Measurements from ENCODE around the gene TCERG1L. TPM values are rescaled to one million over a fixed set of nuclear protein-coding genes. Genes with fewer than 3 reads are reported as not detected.

TCERG1L gene
- total and polyA plus RNA-seq, 2 experiments from 2014 or later = not detected

- no peaks in the 10 kb centered on the region for H3K9me3 ChIP-seq (ENCODE audit: low read depth)
- H3F3A ChIP-seq (ENCODE audit: insufficient read depth) = no peaks in the 10 kb centered on the region
- H3K27ac ChIP-seq = no peak overlapping the region
- H3K4me2 ChIP-seq (ENCODE audit: unreplicated experiment) = no peak overlapping the region
- no peak overlapping the region for H3K9ac ChIP-seq
- H3K27me3 ChIP-seq (replicated peaks; ENCODE audit: insufficient read depth) = no peaks in the 10 kb centered on the region
- DNase-seq = no peak
- no peak overlapping the region for H2AFZ ChIP-seq
- TF ChIP-seq EZH2phosphoT487 (IDR thresholded peaks at IDR 0.05; ENCODE audit: insufficient read depth, low read depth) = no peak
- TF ChIP-seq EZH2 (IDR thresholded peaks at IDR 0.05; ENCODE audit: insufficient read depth, poor library complexity, severe bottlenecking) = no peak
- H3K79me2 ChIP-seq (ENCODE audit: insufficient read depth) = no peaks in the 10 kb centered on the region
- no peaks in the 10 kb centered on the region for H4K20me1 ChIP-seq (ENCODE audit: insufficient read depth)
- H3K36me3 ChIP-seq (ENCODE audit: low read depth) = no peaks in the 10 kb centered on the region
- in situ Hi-C loops (cut with MboI) = no loop called here
- 58 to 59% methylated on average over 16 to 19 of the region's 19 CpGs for whole genome bisulfite sequencing, 2 experiments (ENCODE audit: low coverage in 1 of 2, low lambda C conversion rate in 2 of 2, missing lambda C conversion rate in 2 of 2)
- no peaks in the 10 kb centered on the region for H3K9me2 ChIP-seq (ENCODE audit: insufficient read depth)
- no peak overlapping the region for H3K4me3 ChIP-seq
- H3K4me1 ChIP-seq (ENCODE audit: insufficient read depth) = no peaks in the 10 kb centered on the region
Measured at GRCh38 chr10:131160219-131160875, 151.2 kb downstream of the TCERG1L start.

DNA sequence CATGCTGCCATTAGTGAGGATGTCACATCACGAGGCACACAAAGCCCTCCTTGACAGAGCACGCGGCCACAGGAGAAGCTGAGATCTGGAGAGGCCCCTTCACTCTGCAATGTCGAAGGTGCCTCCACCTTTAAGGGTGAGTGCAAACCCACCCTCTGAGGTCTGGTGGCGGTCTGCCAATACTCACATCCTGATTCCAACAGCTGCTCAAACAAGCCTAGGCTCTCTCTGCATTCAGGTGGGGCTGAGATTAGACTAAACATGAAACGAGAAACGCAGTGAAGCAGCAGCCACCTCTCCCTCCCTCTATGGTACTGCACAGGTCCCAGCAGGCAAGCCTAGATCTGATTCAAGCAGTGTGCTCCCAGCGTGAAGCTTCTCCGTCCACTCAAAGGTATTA is 151.8 kb downstream of the TCERG1L start:
- Histone ChIP-seq H3K4me2 (ENCODE audit: unreplicated experiment) (no peak overlapping the region), H3K9ac (no peak overlapping the region), H3K9me3 (ENCODE audit: low read depth) (no peaks in the 10 kb centered on the region), H3K27ac (no peak overlapping the region), H3K79me2 (ENCODE audit: insufficient read depth) (no peaks in the 10 kb centered on the region), H3F3A (ENCODE audit: insufficient read depth) (no peaks in the 10 kb centered on the region), H4K20me1 (ENCODE audit: insufficient read depth) (no peaks in the 10 kb centered on the region), H3K9me2 (ENCODE audit: insufficient read depth) (no peaks in the 10 kb centered on the region), H3K4me1 (ENCODE audit: insufficient read depth) (no peaks in the 10 kb centered on the region), H3K4me3 (no peak overlapping the region), H3K36me3 (ENCODE audit: low read depth) (no peaks in the 10 kb centered on the region), H3K27me3 (replicated peaks; ENCODE audit: insufficient read depth) (no peaks in the 10 kb centered on the region), H2AFZ (no peak overlapping the region)
- DNase-seq = no peak
- TF ChIP-seq EZH2phosphoT487 (IDR thresholded peaks at IDR 0.05; ENCODE audit: insufficient read depth, low read depth) (no peak), EZH2 (IDR thresholded peaks at IDR 0.05; ENCODE audit: insufficient read depth, poor library complexity, severe bottlenecking) (no peak)
- WGBS, 2 experiments (ENCODE audit: low coverage in 1 of 2, low lambda C conversion rate in 2 of 2, missing lambda C conversion rate in 2 of 2) = 44 to 45% methylated on average over 9 of the region's 9 CpGs
- in situ Hi-C loops (cut with MboI) = no loop called here

- H3K4me3 ChIP-seq = no peak overlapping the region
- TF ChIP-seq EZH2 (IDR thresholded peaks at IDR 0.05; ENCODE audit: insufficient read depth, poor library complexity, severe bottlenecking) (no peak), EZH2phosphoT487 (IDR thresholded peaks at IDR 0.05; ENCODE audit: insufficient read depth, low read depth) (no peak)
- no peak for DNase-seq
- no peak overlapping the region for H3K27ac ChIP-seq
- H3F3A ChIP-seq (ENCODE audit: insufficient read depth) = no peaks in the 10 kb centered on the region
- H3K36me3 ChIP-seq (ENCODE audit: low read depth) = no peaks in the 10 kb centered on the region
- no peak overlapping the region for H2AFZ ChIP-seq
- no peaks in the 10 kb centered on the region for H3K4me1 ChIP-seq (ENCODE audit: insufficient read depth)
- no peaks in the 10 kb centered on the region for H3K79me2 ChIP-seq (ENCODE audit: insufficient read depth)
- H3K27me3 ChIP-seq (replicated peaks; ENCODE audit: insufficient read depth) = no peaks in the 10 kb centered on the region
- no peak overlapping the region for H3K4me2 ChIP-seq (ENCODE audit: unreplicated experiment)
- WGBS, 2 experiments (ENCODE audit: low coverage in 1 of 2, low lambda C conversion rate in 2 of 2, missing lambda C conversion rate in 2 of 2) = 56 to 64% methylated on average over 14 to 16 of the region's 17 CpGs
- in situ Hi-C loops (cut with MboI) = no loop called here
- no peaks in the 10 kb centered on the region for H3K9me2 ChIP-seq (ENCODE audit: insufficient read depth)
- no peak overlapping the region for H3K9ac ChIP-seq
- no peaks in the 10 kb centered on the region for H3K9me3 ChIP-seq (ENCODE audit: low read depth)
- H4K20me1 ChIP-seq (ENCODE audit: insufficient read depth) = no peaks in the 10 kb centered on the region
Measured at GRCh38 chr10:131158695-131159094, 152.8 kb downstream of the TCERG1L start.

DNA sequence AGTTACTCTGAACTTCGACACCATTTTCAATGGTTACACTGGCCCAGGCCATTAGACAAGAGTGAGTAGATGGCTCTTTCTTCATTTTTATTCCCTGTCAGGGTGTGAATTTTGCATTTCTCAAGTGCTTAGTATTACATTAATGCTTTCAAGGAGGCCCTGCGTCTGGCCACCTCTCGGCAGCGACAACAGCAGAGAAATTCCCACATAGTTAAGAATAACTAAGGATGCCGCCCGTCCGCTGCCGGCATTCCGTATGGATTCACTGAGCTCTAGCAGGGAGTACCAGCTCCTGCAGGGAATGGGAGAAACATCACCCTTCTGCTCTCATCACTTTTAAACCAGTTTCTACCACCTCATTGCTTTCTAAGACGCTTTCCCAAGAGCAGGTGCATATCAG is 153.6 kb downstream of the TCERG1L start:
- Histone ChIP-seq H3F3A (ENCODE audit: insufficient read depth) (no peaks in the 10 kb centered on the region), H3K27ac (no peak overlapping the region), H3K9me3 (ENCODE audit: low read depth) (no peaks in the 10 kb centered on the region), H3K4me3 (no peak overlapping the region), H3K9ac (no peak overlapping the region), H3K36me3 (ENCODE audit: low read depth) (no peaks in the 10 kb centered on the region), H3K4me1 (ENCODE audit: insufficient read depth) (no peaks in the 10 kb centered on the region), H3K27me3 (replicated peaks; ENCODE audit: insufficient read depth) (no peaks in the 10 kb centered on the region), H3K9me2 (ENCODE audit: insufficient read depth) (no peaks in the 10 kb centered on the region), H3K79me2 (ENCODE audit: insufficient read depth) (no peaks in the 10 kb centered on the region), H3K4me2 (ENCODE audit: unreplicated experiment) (no peak overlapping the region), H2AFZ (no peak overlapping the region), H4K20me1 (ENCODE audit: insufficient read depth) (no peaks in the 10 kb centered on the region)
- in situ Hi-C loops (cut with MboI) = no loop called here
- WGBS, 2 experiments (ENCODE audit: low coverage in 1 of 2, low lambda C conversion rate in 2 of 2, missing lambda C conversion rate in 2 of 2) = 47 to 54% methylated on average over 10 of the region's 10 CpGs
- TF ChIP-seq EZH2 (IDR thresholded peaks at IDR 0.05; ENCODE audit: insufficient read depth, poor library complexity, severe bottlenecking) = no peak
- DNase-seq = no peak

DNA sequence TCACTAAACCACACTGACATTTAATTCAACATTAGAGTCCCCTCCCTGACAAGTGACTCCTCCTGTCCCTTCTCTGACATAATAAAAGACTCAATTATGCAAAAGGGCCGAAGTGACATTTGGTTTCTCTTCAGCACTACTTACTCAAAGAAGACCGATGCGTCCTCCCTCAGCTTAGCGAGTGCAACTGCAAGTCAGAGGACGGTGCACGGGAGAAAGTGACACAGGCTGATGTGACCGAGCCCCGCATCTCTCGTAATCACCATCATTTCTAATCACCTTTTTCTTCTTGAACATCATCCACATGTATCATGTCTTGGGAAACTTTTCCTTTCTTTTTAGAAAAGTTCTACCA is 155.7 kb downstream of the TCERG1L start:
- Histone ChIP-seq H3K9me3 (ENCODE audit: low read depth) (no peaks in the 10 kb centered on the region), H3K4me1 (ENCODE audit: insufficient read depth) (no peaks in the 10 kb centered on the region), H3K9ac (no peak overlapping the region), H3K27me3 (replicated peaks; ENCODE audit: insufficient read depth) (no peaks in the 10 kb centered on the region), H3K27ac (no peak overlapping the region), H3K9me2 (ENCODE audit: insufficient read depth) (no peaks in the 10 kb centered on the region), H3F3A (ENCODE audit: insufficient read depth) (no peaks in the 10 kb centered on the region), H3K36me3 (ENCODE audit: low read depth) (no peaks in the 10 kb centered on the region), H3K79me2 (ENCODE audit: insufficient read depth) (no peaks in the 10 kb centered on the region), H4K20me1 (ENCODE audit: insufficient read depth) (no peaks in the 10 kb centered on the region), H3K4me2 (ENCODE audit: unreplicated experiment) (no peak overlapping the region), H2AFZ (no peak overlapping the region), H3K4me3 (no peak overlapping the region)
- DNase-seq = no peak
- WGBS, 2 experiments (ENCODE audit: low coverage in 1 of 2, low lambda C conversion rate in 2 of 2, missing lambda C conversion rate in 2 of 2) = 54 to 58% methylated on average over 9 of the region's 9 CpGs
- TF ChIP-seq EZH2phosphoT487 (IDR thresholded peaks at IDR 0.05; ENCODE audit: insufficient read depth, low read depth) (no peak), EZH2 (IDR thresholded peaks at IDR 0.05; ENCODE audit: insufficient read depth, poor library complexity, severe bottlenecking) (no peak)
- in situ Hi-C loops (cut with MboI) = no loop called here
